ENCODE measurements around the gene TLK1. TPM values are rescaled to one million over a fixed set of nuclear protein-coding genes. Genes with fewer than 3 reads are reported as not detected.

The TLK1 gene
- total and polyA plus RNA-seq, 4 donors = 7.7 to 19.6 (median 15.6) TPM

DNA sequence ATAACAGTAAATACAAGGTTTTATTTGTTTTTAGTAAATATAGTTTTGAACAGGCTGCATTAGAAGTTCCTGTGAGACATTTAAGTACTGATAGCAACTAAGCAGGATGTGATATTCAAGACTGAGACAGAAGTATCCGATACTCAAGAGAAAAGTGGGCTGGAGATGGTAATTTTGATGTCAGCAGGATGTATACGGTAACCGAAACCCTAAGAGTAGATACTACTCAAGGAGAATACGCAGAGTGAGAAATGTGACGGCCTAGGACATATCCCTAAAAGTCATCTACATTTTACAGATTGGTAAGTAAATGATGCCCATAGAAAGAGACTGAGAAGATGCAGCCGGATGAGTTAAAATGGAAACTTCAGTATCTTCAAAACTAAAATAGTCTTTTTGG is 116.3 kb downstream of the TLK1 start:
- TF ChIP-seq YY1 (IDR thresholded peaks at IDR 0.05) = no peak
- TF ChIP-seq NR2F2 (IDR thresholded peaks at IDR 0.05) = no peak
- no peak for TF ChIP-seq JUND (IDR thresholded peaks at IDR 0.05)
- no peak for TF ChIP-seq ATF3 (IDR thresholded peaks at IDR 0.05)
- no peak for TF ChIP-seq HNF4A (conservative IDR thresholded peaks at IDR 0.05)
- TF ChIP-seq TAF1 (conservative IDR thresholded peaks at IDR 0.05) = no peak
- TF ChIP-seq RAD21 (IDR thresholded peaks at IDR 0.05) = no peak
- Histone ChIP-seq H3K4me1 (ENCODE audit: control insufficient read depth in 4 of 4, insufficient read depth in 4 of 4, low read length in 3 of 4) (no peaks in the 10 kb centered on the region), H3K36me3 (ENCODE audit: control insufficient read depth in 4 of 4, insufficient read depth in 3 of 4, low read depth in 1 of 4, low read length in 3 of 4) (peaks cover 4 to 39% (median 34%) of the 10 kb centered on the region in 4 donors), H3K9me3 (ENCODE audit: control insufficient read depth in 4 of 4, low read length in 3 of 4) (no peaks in the 10 kb centered on the region), H3K9ac (ENCODE audit: low read depth in 1 of 2, low read length in 2 of 2) (no peak overlapping the region), H3K27me3 (ENCODE audit: control insufficient read depth in 4 of 4, insufficient read depth in 4 of 4, low read length in 3 of 4) (no peaks in the 10 kb centered on the region), H3K4me3 (ENCODE audit: low read depth in 1 of 3, low read length in 3 of 3) (no peak overlapping the region), H3K27ac (ENCODE audit: low read depth in 1 of 2, low read length in 2 of 2) (no peak overlapping the region)
- 63% methylated on average over 6 of the region's 6 CpGs for WGBS
- DNase-seq (ENCODE audit: low spot score) = no peak

DNA sequence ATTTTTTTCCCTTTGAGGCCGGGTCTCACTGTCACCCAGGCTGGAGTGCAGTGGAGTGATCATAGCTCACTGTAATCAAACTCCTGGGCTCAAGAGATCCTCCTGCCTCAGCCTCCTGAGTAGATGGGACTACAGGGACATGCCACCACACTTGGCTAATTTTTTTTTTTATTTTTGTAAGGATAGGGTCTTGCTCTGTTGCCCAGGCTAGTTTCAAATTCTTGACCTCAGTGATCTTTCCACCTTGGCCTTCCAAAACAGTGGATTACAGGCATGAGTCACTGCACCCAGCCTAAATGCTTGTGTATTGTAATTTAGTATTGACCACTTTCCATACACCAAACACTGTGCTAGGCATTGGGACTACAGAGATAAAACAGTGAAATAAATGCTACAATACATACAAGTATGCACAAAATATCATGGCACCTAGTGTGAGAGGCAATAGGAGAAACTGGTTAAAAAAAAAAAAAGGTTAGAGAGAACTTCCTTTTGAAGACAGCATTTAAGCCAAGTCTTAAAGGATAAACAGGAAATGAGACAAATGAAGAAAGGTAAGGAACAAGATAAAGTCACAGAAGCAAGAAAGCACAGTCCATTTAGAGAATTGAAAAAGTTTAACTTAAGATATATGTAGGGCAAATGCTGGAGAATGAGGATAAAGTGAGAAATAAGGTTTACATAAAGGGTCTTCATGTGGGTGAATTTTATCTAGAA is 118.3 kb downstream of the TLK1 start:
- Histone ChIP-seq H3K27me3 (ENCODE audit: control insufficient read depth in 4 of 4, insufficient read depth in 4 of 4, low read length in 3 of 4) (no peaks in the 10 kb centered on the region), H3K27ac (ENCODE audit: low read depth in 1 of 2, low read length in 2 of 2) (no peak overlapping the region), H3K4me1 (ENCODE audit: control insufficient read depth in 4 of 4, insufficient read depth in 4 of 4, low read length in 3 of 4) (no peaks in the 10 kb centered on the region), H3K4me3 (ENCODE audit: low read depth in 1 of 3, low read length in 3 of 3) (no peak overlapping the region), H3K9me3 (ENCODE audit: control insufficient read depth in 4 of 4, low read length in 3 of 4) (no peaks in the 10 kb centered on the region), H3K9ac (ENCODE audit: low read depth in 1 of 2, low read length in 2 of 2) (no peak overlapping the region), H3K36me3 (ENCODE audit: control insufficient read depth in 4 of 4, insufficient read depth in 3 of 4, low read depth in 1 of 4, low read length in 3 of 4) (peaks cover 0 to 34% (median 27%) of the 10 kb centered on the region in 4 donors)
- DNase-seq (ENCODE audit: low spot score) = no peak
- WGBS = 98% methylated on average over 1 of the region's 1 CpG
- no peak for TF ChIP-seq YY1 (IDR thresholded peaks at IDR 0.05)
- no peak for TF ChIP-seq FOXA2 (IDR thresholded peaks at IDR 0.05)
- TF ChIP-seq REST (IDR thresholded peaks at IDR 0.05) = no peak
- no peak for TF ChIP-seq TAF1 (conservative IDR thresholded peaks at IDR 0.05)
- no peak for TF ChIP-seq JUND (IDR thresholded peaks at IDR 0.05)
- TF ChIP-seq CTCF (IDR thresholded peaks at IDR 0.05; ENCODE audit: low read depth, low read length, missing input control) = no peak
- no peak for TF ChIP-seq HNF4G (IDR thresholded peaks at IDR 0.05)
- TF ChIP-seq ATF3 (IDR thresholded peaks at IDR 0.05) = no peak
- no peak for TF ChIP-seq RXRA (IDR thresholded peaks at IDR 0.05)
- no peak for TF ChIP-seq RAD21 (IDR thresholded peaks at IDR 0.05)
- no peak for TF ChIP-seq GABPA (IDR thresholded peaks at IDR 0.05 in 1 of 2, conservative IDR thresholded peaks at IDR 0.05 in 1 of 2)
- TF ChIP-seq, protein P1, sequence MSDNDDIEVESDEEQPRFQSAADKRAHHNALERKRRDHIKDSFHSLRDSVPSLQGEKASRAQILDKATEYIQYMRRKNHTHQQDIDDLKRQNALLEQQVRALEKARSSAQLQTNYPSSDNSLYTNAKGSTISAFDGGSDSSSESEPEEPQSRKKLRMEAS (IDR thresholded peaks at IDR 0.05) = no peak
- TF ChIP-seq HNF4A (conservative IDR thresholded peaks at IDR 0.05) = no peak
- TF ChIP-seq FOXA1 (IDR thresholded peaks at IDR 0.05) = no peak
- TF ChIP-seq, protein P2, sequence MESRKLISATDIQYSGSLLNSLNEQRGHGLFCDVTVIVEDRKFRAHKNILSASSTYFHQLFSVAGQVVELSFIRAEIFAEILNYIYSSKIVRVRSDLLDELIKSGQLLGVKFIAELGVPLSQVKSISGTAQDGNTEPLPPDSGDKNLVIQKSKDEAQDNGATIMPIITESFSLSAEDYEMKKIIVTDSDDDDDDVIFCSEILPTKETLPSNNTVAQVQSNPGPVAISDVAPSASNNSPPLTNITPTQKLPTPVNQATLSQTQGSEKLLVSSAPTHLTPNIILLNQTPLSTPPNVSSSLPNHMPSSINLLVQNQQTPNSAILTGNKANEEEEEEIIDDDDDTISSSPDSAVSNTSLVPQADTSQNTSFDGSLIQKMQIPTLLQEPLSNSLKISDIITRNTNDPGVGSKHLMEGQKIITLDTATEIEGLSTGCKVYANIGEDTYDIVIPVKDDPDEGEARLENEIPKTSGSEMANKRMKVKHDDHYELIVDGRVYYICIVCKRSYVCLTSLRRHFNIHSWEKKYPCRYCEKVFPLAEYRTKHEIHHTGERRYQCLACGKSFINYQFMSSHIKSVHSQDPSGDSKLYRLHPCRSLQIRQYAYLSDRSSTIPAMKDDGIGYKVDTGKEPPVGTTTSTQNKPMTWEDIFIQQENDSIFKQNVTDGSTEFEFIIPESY (IDR thresholded peaks at IDR 0.05) = no peak
- no peak for TF ChIP-seq EGR1 (IDR thresholded peaks at IDR 0.05; ENCODE audit: low read depth in 2 of 2)
- no peak for TF ChIP-seq NR2F2 (IDR thresholded peaks at IDR 0.05)
- no peak for TF ChIP-seq SP1 (IDR thresholded peaks at IDR 0.05)
